ENCODE results near the gene TUBB6.

TUBB6 gene

GRCh38 chr18:12317664-12318333 is 9.8 kb downstream of the TUBB6 start:
- no peak for DNase-seq (ENCODE audit: extremely low read depth, low read depth)

GRCh38 chr18:12318334-12318697 is 10.3 kb downstream of the TUBB6 start:
- no peak for DNase-seq (ENCODE audit: extremely low read depth, low read depth)
- no peak for TF ChIP-seq CTCF (IDR thresholded peaks at IDR 0.05; ENCODE audit: low read depth, low read length)

More at GRCh38 chr18:12317664-12318333, 9.8 kb downstream of the TUBB6 start:
- no peak for TF ChIP-seq CTCF (IDR thresholded peaks at IDR 0.05; ENCODE audit: low read depth, low read length)

GRCh38 chr18:12318857-12319256 is 10.8 kb downstream of the TUBB6 start:
- no peak for TF ChIP-seq CTCF (IDR thresholded peaks at IDR 0.05; ENCODE audit: low read depth, low read length)
- no peak for DNase-seq (ENCODE audit: extremely low read depth, low read depth)

- DNase-seq (ENCODE audit: extremely low read depth, low read depth): no peak
- no peak for TF ChIP-seq CTCF (IDR thresholded peaks at IDR 0.05; ENCODE audit: low read depth, low read length)
Measured at GRCh38 chr18:12321333-12321732, 13.3 kb downstream of the TUBB6 start.

GRCh38 chr18:12324991-12325725 is 17.1 kb downstream of the TUBB6 start:
- no peak for TF ChIP-seq CTCF (IDR thresholded peaks at IDR 0.05; ENCODE audit: low read depth, low read length)
- no peak for DNase-seq (ENCODE audit: extremely low read depth, low read depth)

GRCh38 chr18:12325726-12326245 is 17.7 kb downstream of the TUBB6 start:
- no peak for TF ChIP-seq CTCF (IDR thresholded peaks at IDR 0.05; ENCODE audit: low read depth, low read length)
- no peak for DNase-seq (ENCODE audit: extremely low read depth, low read depth)

Measured in AG09319 (cell line).